K562 (cell line): Measurements from ENCODE around the gene NDUFC2. TPM values are rescaled to one million over a fixed set of nuclear protein-coding genes. Genes with fewer than 3 reads are reported as not detected.

Experiments used
- DNMT1 ChIP-seq: fragments of 450-650 bp; IDR thresholded peaks from 2 replicates; pipeline ENCODE4 v1.6.1; 2016; ENCODE audit warnings: antibody characterized with exemption, mild to moderate bottlenecking
- NCOA4 ChIP-seq: fragments of 450-650 bp; IDR thresholded peaks from 2 replicates; pipeline ENCODE4 v1.6.1; 2018; ENCODE audit warnings: mild to moderate bottlenecking; ENCODE audit not compliant: partially characterized antibody
- PYGO2 ChIP-seq: fragments of 450-650 bp; IDR thresholded peaks from 2 replicates; pipeline ENCODE4 v1.6.1; 2016; ENCODE audit warnings: mild to moderate bottlenecking, missing genetic modification characterization, moderate library complexity, missing compliant biosample characterization
- ZNF184 ChIP-seq: sonication (generic); formaldehyde crosslinking; IDR thresholded peaks from 2 replicates; pipeline ENCODE4 v1.5.0; 2020; ENCODE audit warnings: missing genetic modification reagents
- polyA plus RNA-seq, 8 experiments: library from polyadenylated mRNA; depleted of rRNA in 4 of 8; stranded (reverse) in 5 of 8; unstranded in 3 of 8; fragments of >200 nt; fragmentation: Nextera tagmentation in 2 of 8; fragmentation: Illumina TruSeq in 1 of 8; extraction: Ambion mirVana in 2 of 8; extraction: Trizol in 1 of 8; gene quantifications; 2 replicates each; pipeline versions ENCODE4 v1.2.1 to v1.2.3, GENCODE V29; 2011 to 2014; ENCODE audit warnings: inconsistent platforms in 1 of 8, missing spikeins in 1 of 8
- total RNA-seq, 7 experiments: library from RNA; depleted of rRNA in 6 of 7; stranded (reverse); fragments of >200 nt in 6 of 7; fragmentation: Illumina TruSeq in 2 of 7; extraction: Trizol in 2 of 7; gene quantifications; 2 replicates each; pipeline versions ENCODE4 v1.2.1 to v1.2.3, GENCODE V29; 2011 to 2021; ENCODE audit warnings: low replicate concordance in 1 of 7
- TF ChIP-seq, protein P1 (sequence below), 2 experiments: fragments of 450-650 bp in 1 of 2; sonication (generic) in 1 of 2; formaldehyde crosslinking; conservative IDR thresholded peaks; 2 replicates each; pipeline versions ENCODE4 v1.4.0 to v1.8.1; 2020 to 2022; ENCODE audit warnings: mild to moderate bottlenecking in 1 of 2, missing genetic modification reagents in 1 of 2
- TF ChIP-seq, protein P2 (sequence below): IDR thresholded peaks from 3 replicates; pipeline ENCODE4 v1.6.1; 2011; ENCODE audit warnings: borderline replicate concordance, mild to moderate bottlenecking, moderate library complexity; ENCODE audit not compliant: insufficient read length; ENCODE audit errors: extremely low read depth
- TF ChIP-seq, protein P3 (sequence below): sonication (generic); formaldehyde crosslinking; IDR thresholded peaks from 2 replicates; pipeline ENCODE4 v1.8.0; 2022; ENCODE audit warnings: mild to moderate bottlenecking, low read depth, missing genetic modification reagents

Gene NDUFC2
- total and polyA plus RNA-seq, 9 of the 15 experiments (the other 6 are each of a cell fraction or from before 2014, with no cell fraction given), result 168 to 1,119 (median 442) TPM

GRCh38 chr11:78041843-78042440 is 37.7 kb downstream of the NDUFC2 start (continued):
- TF ChIP-seq, protein P1, sequence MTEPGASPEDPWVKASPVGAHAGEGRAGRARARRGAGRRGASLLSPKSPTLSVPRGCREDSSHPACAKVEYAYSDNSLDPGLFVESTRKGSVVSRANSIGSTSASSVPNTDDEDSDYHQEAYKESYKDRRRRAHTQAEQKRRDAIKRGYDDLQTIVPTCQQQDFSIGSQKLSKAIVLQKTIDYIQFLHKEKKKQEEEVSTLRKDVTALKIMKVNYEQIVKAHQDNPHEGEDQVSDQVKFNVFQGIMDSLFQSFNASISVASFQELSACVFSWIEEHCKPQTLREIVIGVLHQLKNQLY (CRISPR knock-in tag; conservative IDR thresholded peaks at IDR 0.05), result no peak
- TF ChIP-seq PYGO2 (tag) (peak; percentile 44; the same call in 1 of the 2 replicates), DNMT1 (no peak), ZNF184 (CRISPR knock-in tag) (no peak), NCOA4 (no peak)
- TF ChIP-seq, protein P2, sequence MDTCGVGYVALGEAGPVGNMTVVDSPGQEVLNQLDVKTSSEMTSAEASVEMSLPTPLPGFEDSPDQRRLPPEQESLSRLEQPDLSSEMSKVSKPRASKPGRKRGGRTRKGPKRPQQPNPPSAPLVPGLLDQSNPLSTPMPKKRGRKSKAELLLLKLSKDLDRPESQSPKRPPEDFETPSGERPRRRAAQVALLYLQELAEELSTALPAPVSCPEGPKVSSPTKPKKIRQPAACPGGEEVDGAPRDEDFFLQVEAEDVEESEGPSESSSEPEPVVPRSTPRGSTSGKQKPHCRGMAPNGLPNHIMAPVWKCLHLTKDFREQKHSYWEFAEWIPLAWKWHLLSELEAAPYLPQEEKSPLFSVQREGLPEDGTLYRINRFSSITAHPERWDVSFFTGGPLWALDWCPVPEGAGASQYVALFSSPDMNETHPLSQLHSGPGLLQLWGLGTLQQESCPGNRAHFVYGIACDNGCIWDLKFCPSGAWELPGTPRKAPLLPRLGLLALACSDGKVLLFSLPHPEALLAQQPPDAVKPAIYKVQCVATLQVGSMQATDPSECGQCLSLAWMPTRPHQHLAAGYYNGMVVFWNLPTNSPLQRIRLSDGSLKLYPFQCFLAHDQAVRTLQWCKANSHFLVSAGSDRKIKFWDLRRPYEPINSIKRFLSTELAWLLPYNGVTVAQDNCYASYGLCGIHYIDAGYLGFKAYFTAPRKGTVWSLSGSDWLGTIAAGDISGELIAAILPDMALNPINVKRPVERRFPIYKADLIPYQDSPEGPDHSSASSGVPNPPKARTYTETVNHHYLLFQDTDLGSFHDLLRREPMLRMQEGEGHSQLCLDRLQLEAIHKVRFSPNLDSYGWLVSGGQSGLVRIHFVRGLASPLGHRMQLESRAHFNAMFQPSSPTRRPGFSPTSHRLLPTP, result no peak
- TF ChIP-seq, protein P3, sequence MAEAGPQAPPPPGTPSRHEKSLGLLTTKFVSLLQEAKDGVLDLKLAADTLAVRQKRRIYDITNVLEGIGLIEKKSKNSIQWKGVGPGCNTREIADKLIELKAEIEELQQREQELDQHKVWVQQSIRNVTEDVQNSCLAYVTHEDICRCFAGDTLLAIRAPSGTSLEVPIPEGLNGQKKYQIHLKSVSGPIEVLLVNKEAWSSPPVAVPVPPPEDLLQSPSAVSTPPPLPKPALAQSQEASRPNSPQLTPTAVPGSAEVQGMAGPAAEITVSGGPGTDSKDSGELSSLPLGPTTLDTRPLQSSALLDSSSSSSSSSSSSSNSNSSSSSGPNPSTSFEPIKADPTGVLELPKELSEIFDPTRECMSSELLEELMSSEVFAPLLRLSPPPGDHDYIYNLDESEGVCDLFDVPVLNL (CRISPR knock-in tag), result no peak
